ENCODE results near the gene PHKA2. TPM values are rescaled to one million over a fixed set of nuclear protein-coding genes. Genes with fewer than 3 reads are reported as not detected.

Gene PHKA2
- total RNA-seq, 1 donor from 2014 or later = 18.1 TPM

DNA sequence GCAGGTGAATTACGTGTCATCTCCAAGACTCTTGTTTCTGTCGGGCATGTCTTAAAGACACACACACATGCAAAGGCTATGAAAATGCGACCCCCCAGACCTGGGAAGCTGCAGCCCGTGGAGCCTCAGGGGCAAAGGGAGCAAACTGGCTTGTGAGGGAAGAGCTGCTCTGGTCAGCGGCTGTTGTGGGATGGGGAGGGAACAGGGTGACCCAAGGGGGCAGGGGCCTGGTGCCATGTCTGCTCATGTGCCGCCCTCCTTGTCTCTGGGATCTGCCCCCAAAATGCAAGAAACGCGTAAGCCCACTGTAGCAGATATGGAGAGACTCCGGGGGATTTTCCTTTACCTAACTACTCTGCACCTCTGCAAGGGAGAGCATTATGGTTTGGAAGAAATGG lies 92.4 kb downstream of the PHKA2 start:
- TF ChIP-seq, protein P1, sequence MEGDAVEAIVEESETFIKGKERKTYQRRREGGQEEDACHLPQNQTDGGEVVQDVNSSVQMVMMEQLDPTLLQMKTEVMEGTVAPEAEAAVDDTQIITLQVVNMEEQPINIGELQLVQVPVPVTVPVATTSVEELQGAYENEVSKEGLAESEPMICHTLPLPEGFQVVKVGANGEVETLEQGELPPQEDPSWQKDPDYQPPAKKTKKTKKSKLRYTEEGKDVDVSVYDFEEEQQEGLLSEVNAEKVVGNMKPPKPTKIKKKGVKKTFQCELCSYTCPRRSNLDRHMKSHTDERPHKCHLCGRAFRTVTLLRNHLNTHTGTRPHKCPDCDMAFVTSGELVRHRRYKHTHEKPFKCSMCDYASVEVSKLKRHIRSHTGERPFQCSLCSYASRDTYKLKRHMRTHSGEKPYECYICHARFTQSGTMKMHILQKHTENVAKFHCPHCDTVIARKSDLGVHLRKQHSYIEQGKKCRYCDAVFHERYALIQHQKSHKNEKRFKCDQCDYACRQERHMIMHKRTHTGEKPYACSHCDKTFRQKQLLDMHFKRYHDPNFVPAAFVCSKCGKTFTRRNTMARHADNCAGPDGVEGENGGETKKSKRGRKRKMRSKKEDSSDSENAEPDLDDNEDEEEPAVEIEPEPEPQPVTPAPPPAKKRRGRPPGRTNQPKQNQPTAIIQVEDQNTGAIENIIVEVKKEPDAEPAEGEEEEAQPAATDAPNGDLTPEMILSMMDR (IDR thresholded peaks at IDR 0.05; ENCODE audit: insufficient read depth, low read length, poor library complexity, severe bottlenecking) = no peak
- Histone ChIP-seq H3K27me3 (ENCODE audit: control insufficient read depth, insufficient read depth, low read length) (no peaks in the 10 kb centered on the region), H3K4me3 (ENCODE audit: low read depth, low read length) (no peak overlapping the region), H3K36me3 (ENCODE audit: control insufficient read depth, insufficient read depth, low read length) (no peaks in the 10 kb centered on the region)
- DNase-seq (ENCODE audit: low read depth) = no peak

DNA sequence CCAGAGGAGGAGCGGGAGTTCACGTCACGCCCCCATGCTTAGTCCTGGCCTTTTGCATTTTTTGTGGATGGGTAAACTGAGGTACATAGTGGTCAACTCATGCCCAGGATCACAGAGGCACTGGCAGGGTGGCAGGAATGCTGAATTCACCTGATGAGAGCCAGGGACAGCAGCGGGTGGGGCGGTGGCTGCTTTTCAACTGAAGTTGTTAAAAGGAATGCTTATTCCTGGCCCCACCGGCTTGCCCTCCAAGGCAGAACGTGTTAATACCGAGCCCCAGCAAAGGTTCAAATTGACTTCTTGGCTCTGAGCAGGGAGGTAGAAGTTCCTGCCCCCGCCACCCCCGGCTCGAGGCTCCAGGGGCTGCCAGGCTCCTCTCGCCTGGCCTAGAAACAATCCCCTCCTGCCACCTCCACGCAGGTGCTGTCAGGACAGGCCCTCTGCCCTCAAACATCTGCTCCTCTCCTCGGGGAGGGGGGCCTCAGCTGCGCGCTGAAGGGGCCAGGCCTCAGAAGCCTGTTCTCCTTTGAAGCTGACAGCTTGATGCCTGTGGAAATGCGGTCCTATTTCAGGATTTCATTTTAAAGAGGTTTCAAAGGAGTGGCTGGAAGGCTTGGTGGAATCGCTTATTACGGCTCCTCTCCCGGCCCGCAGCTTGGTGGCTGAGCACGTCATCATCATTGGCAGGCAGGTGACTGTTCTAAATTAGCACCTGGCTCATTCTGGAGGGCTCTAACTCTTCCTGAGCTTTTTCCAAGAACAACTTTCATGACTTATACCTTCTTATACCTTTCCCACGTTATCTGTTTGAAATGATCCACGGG lies 93.0 kb downstream of the PHKA2 start:
- no peaks in the 10 kb centered on the region for H3K36me3 ChIP-seq (ENCODE audit: control insufficient read depth, insufficient read depth, low read length)
- no peaks in the 10 kb centered on the region for H3K27me3 ChIP-seq (ENCODE audit: control insufficient read depth, insufficient read depth, low read length)
- no peak overlapping the region for H3K4me3 ChIP-seq (ENCODE audit: low read depth, low read length)
- TF ChIP-seq, protein P1 (IDR thresholded peaks at IDR 0.05; ENCODE audit: insufficient read depth, low read length, poor library complexity, severe bottlenecking) = no peak
- DNase-seq (ENCODE audit: low read depth) = no peak

DNA sequence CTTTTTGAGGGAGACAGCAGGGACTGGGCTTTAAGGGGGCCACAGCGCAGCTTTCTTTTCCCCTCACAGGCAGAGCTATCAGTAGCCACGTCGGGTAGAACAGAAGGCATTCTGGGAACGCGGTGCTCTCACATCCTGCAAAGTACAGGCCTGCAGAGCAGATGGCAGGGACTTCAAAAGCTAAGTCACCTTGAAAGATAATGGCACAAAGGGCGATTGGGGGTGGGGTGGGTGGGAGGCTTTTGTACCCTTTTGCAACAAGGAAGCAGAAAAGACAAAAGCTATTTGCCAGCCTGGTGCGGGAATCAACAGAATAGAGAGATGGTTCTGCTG lies 93.9 kb downstream of the PHKA2 start:
- Histone ChIP-seq H3K36me3 (ENCODE audit: control insufficient read depth, insufficient read depth, low read length) (no peaks in the 10 kb centered on the region), H3K4me3 (ENCODE audit: low read depth, low read length) (no peak overlapping the region), H3K27me3 (ENCODE audit: control insufficient read depth, insufficient read depth, low read length) (no peaks in the 10 kb centered on the region)
- TF ChIP-seq, protein P1 (IDR thresholded peaks at IDR 0.05; ENCODE audit: insufficient read depth, low read length, poor library complexity, severe bottlenecking) = no peak
- DNase-seq (ENCODE audit: low read depth) = no peak

DNA sequence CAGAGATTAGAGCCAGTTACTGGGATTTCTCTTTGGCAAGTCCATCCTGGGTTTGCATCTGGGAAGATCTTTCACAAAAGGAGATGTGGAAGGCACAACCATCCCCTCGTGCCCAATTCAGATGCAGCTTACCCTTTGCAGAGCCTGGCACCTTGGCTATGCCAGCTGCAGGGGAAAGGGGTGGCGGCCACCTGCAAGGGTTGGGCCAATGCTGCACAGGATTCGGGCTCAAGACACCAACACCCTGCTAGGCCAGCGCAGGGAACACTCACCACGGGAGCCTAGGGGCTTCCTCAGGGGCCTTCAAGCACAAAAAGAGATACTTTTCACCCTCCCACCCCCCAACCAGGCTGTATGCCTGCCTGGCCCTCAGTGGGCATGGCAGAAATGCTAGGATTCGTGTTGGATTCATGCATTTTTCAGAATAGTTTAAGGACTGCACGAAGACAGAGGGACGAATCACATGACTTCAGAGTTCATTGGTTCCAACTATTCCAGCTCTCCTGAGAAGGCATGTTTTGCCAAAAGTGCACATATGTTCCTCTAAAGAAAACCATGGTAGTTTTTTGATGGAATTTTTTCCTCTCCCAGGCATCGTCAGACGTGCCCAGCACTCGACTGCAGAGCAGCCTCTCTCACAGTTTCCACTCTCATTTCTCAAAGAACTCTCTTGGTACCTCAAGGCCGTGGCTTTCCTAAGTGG lies 94.4 kb downstream of the PHKA2 start:
- H3K27me3 ChIP-seq (ENCODE audit: control insufficient read depth, insufficient read depth, low read length) = no peaks in the 10 kb centered on the region
- H3K4me3 ChIP-seq (ENCODE audit: low read depth, low read length) = no peak overlapping the region
- no peaks in the 10 kb centered on the region for H3K36me3 ChIP-seq (ENCODE audit: control insufficient read depth, insufficient read depth, low read length)
- no peak for DNase-seq (ENCODE audit: low read depth)
- TF ChIP-seq, protein P1 (IDR thresholded peaks at IDR 0.05; ENCODE audit: insufficient read depth, low read length, poor library complexity, severe bottlenecking) = no peak

DNA sequence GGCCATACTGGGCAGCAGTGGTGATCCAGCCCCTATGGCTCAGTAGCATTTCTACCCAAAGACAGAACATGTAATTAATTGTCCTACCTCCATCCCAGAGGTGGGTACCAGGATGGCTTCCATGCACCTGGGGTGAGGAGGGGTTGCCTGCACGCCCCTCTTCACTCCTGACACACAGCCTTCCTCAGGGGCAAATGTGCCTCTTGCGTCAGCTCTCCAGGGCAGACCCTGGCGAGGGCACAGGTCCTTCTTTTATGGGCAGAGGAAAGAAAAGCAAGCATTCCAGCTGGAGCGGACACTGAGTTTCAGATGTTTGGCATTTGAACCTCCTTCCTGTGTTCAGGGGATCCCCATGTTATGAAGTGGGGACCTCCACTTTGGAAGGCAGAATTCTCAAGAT lies 95.6 kb downstream of the PHKA2 start:
- no peak for DNase-seq (ENCODE audit: low read depth)
- TF ChIP-seq, protein P1 (IDR thresholded peaks at IDR 0.05; ENCODE audit: insufficient read depth, low read length, poor library complexity, severe bottlenecking) = no peak

More for the DNA sequence above, 95.6 kb downstream of the PHKA2 start:
- Histone ChIP-seq H3K36me3 (ENCODE audit: control insufficient read depth, insufficient read depth, low read length) (no peaks in the 10 kb centered on the region), H3K4me3 (ENCODE audit: low read depth, low read length) (no peak overlapping the region), H3K27me3 (ENCODE audit: control insufficient read depth, insufficient read depth, low read length) (no peaks in the 10 kb centered on the region)

Data from kidney epithelial cell (primary cell).